ENCODE measurements around the gene DIS3L2. TPM values are rescaled to one million over a fixed set of nuclear protein-coding genes. Genes with fewer than 3 reads are reported as not detected.

DIS3L2 gene
- total RNA-seq, 1 experiment from 2014 or later, result 32.6 TPM

- POLR2A ChIA-PET, result interaction anchor here (0.7 kb wide), 1 partner anchor 9 kb away, joined by 3 read pairs; no protein-coding TSS in a partner anchor
These were observed 97.4 kb downstream of the DIS3L2 start for GRCh38 chr2:232058931-232059330.

GRCh38 chr2:232061265-232061664 lies 99.8 kb downstream of the DIS3L2 start:
- Mint-ChIP-seq H3K27me3 (ENCODE audit: insufficient read depth, unreplicated experiment) (no peaks in the 10 kb centered on the region), H3K36me3 (ENCODE audit: insufficient read depth, unreplicated experiment) (no peaks in the 10 kb centered on the region), H3K9me3 (ENCODE audit: unreplicated experiment) (peaks cover 9% of the 10 kb centered on the region), H3K4me1 (ENCODE audit: insufficient read depth, unreplicated experiment) (peaks cover 7% of the 10 kb centered on the region), H3K4me3 (ENCODE audit: unreplicated experiment) (no peak overlapping the region), H3K27ac (ENCODE audit: low read depth, unreplicated experiment) (no peak overlapping the region)
- intact Hi-C loops (cut with micrococcal nuclease), result no loop called here
- no TSS peak for BruUV-seq (replicated peaks)
- no peak for DNase-seq (ENCODE audit: unreplicated experiment)
- ChIA-PET POLR2A (interaction anchor here (0.8 to 1.1 kb wide), 2 partner anchors 13 to 14 kb away, joined by 3 to 4 read pairs; no protein-coding TSS in a partner anchor), CTCF (interaction anchor here (0.6 to 1.4 kb wide), 6 partner anchors 18 to 379 kb away, joined by 3 read pairs; no protein-coding TSS in a partner anchor)
- no peak for TF ChIP-seq CTCF (IDR thresholded peaks at IDR 0.05; ENCODE audit: unreplicated experiment)

More at GRCh38 chr2:232058931-232059330, 97.4 kb downstream of the DIS3L2 start:
- Mint-ChIP-seq H3K4me3 (ENCODE audit: unreplicated experiment) (no peak overlapping the region), H3K9me3 (ENCODE audit: unreplicated experiment) (peaks cover 9% of the 10 kb centered on the region), H3K27ac (ENCODE audit: low read depth, unreplicated experiment) (no peak overlapping the region), H3K36me3 (ENCODE audit: insufficient read depth, unreplicated experiment) (no peaks in the 10 kb centered on the region), H3K4me1 (ENCODE audit: insufficient read depth, unreplicated experiment) (peaks cover 7% of the 10 kb centered on the region), H3K27me3 (ENCODE audit: insufficient read depth, unreplicated experiment) (no peaks in the 10 kb centered on the region)
- intact Hi-C loops (cut with micrococcal nuclease), result no loop called here
- CTCF ChIA-PET, result interaction anchor here (0.6 kb wide), 1 partner anchor 66 kb away, joined by 3 read pairs; no protein-coding TSS in a partner anchor
- no TSS peak for BruUV-seq (replicated peaks)
- TF ChIP-seq CTCF (IDR thresholded peaks at IDR 0.05; ENCODE audit: unreplicated experiment), result no peak
- no peak for DNase-seq (ENCODE audit: unreplicated experiment)

GRCh38 chr2:232073026-232073425 lies 111.5 kb downstream of the DIS3L2 start:
- DNase-seq (ENCODE audit: unreplicated experiment), result no peak
- TF ChIP-seq CTCF (IDR thresholded peaks at IDR 0.05; ENCODE audit: unreplicated experiment), result no peak
- Mint-ChIP-seq H3K27me3 (ENCODE audit: insufficient read depth, unreplicated experiment) (no peaks in the 10 kb centered on the region), H3K9me3 (ENCODE audit: unreplicated experiment) (no peaks in the 10 kb centered on the region), H3K4me3 (ENCODE audit: unreplicated experiment) (no peak overlapping the region), H3K36me3 (ENCODE audit: insufficient read depth, unreplicated experiment) (peaks cover 10% of the 10 kb centered on the region), H3K27ac (ENCODE audit: low read depth, unreplicated experiment) (no peak overlapping the region), H3K4me1 (ENCODE audit: insufficient read depth, unreplicated experiment) (peaks cover 19% of the 10 kb centered on the region)
- intact Hi-C loops (cut with micrococcal nuclease), result no loop called here
- ChIA-PET POLR2A (interaction anchor here (0.7 kb wide), 1 partner anchor 103 kb away, joined by 3 read pairs; no protein-coding TSS in a partner anchor), CTCF (interaction anchor here (0.5 to 0.7 kb wide), 2 partner anchors 149 to 314 kb away, joined by 3 read pairs; no protein-coding TSS in a partner anchor)
- no TSS peak for BruUV-seq (replicated peaks)

GRCh38 chr2:232073699-232074098 lies 112.2 kb downstream of the DIS3L2 start:
- H3K36me3 Mint-ChIP-seq (ENCODE audit: insufficient read depth, unreplicated experiment), result peaks cover 12% of the 10 kb centered on the region
- intact Hi-C loops (cut with micrococcal nuclease), result no loop called here
- POLR2A ChIA-PET, result no interaction called here

More at GRCh38 chr2:232073699-232074098, 112.2 kb downstream of the DIS3L2 start:
- no peaks in the 10 kb centered on the region for H3K27me3 Mint-ChIP-seq (ENCODE audit: insufficient read depth, unreplicated experiment)
- CTCF ChIA-PET, result interaction anchor here (0.9 kb wide), 1 partner anchor 169 kb away, joined by 3 read pairs; no protein-coding TSS in a partner anchor
- no peak for TF ChIP-seq CTCF (IDR thresholded peaks at IDR 0.05; ENCODE audit: unreplicated experiment)
- no peaks in the 10 kb centered on the region for H3K9me3 Mint-ChIP-seq (ENCODE audit: unreplicated experiment)
- no peak overlapping the region for H3K4me3 Mint-ChIP-seq (ENCODE audit: unreplicated experiment)
- DNase-seq (ENCODE audit: unreplicated experiment), result no peak
- no TSS peak for BruUV-seq (replicated peaks)
- no peak overlapping the region for H3K27ac Mint-ChIP-seq (ENCODE audit: low read depth, unreplicated experiment)
- H3K4me1 Mint-ChIP-seq (ENCODE audit: insufficient read depth, unreplicated experiment), result peaks cover 19% of the 10 kb centered on the region
